22Rv1 (cell line): Measurements from ENCODE around the gene UBD.

Source experiments
- ZFX ChIP-seq: fragments of 450-650 bp; IDR thresholded peaks from 2 replicates; pipeline ENCODE4 v1.6.1; 2017; ENCODE audit warnings: antibody characterized with exemption, borderline replicate concordance
- TF ChIP-seq, protein P1 (sequence below): fragments of 450-650 bp; IDR thresholded peaks from 2 replicates; pipeline ENCODE4 v1.5.1; 2017; ENCODE audit warnings: mild to moderate bottlenecking

DNA sequence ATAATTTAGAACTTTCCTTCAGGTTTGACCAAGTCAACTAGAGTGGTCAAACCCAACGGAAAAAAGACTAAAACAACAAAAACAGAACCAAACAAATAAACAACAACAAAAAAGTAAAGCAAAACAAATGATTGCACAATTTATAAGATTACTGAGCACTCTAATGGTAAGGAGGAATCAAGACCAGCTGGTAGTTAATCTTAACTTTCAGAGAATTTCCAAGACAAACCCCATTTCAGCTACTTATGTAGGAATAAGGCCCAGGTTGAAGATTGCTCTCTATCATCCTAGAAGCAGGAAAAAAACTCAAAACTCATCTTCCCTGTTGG lies 34.3 kb downstream of the UBD start:
- TF ChIP-seq, protein P1, sequence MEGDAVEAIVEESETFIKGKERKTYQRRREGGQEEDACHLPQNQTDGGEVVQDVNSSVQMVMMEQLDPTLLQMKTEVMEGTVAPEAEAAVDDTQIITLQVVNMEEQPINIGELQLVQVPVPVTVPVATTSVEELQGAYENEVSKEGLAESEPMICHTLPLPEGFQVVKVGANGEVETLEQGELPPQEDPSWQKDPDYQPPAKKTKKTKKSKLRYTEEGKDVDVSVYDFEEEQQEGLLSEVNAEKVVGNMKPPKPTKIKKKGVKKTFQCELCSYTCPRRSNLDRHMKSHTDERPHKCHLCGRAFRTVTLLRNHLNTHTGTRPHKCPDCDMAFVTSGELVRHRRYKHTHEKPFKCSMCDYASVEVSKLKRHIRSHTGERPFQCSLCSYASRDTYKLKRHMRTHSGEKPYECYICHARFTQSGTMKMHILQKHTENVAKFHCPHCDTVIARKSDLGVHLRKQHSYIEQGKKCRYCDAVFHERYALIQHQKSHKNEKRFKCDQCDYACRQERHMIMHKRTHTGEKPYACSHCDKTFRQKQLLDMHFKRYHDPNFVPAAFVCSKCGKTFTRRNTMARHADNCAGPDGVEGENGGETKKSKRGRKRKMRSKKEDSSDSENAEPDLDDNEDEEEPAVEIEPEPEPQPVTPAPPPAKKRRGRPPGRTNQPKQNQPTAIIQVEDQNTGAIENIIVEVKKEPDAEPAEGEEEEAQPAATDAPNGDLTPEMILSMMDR, result no peak
- no peak for TF ChIP-seq ZFX
